Measurements from ENCODE around the gene CPED1. TPM values are rescaled to one million over a fixed set of nuclear protein-coding genes. Genes with fewer than 3 reads are reported as not detected.
A peak's percentile ranks its signal among the peaks of the same experiment; 100 is the strongest.

The CPED1 gene
- total RNA-seq, 1 donor from 2014 or later, result 33.8 TPM

DNA sequence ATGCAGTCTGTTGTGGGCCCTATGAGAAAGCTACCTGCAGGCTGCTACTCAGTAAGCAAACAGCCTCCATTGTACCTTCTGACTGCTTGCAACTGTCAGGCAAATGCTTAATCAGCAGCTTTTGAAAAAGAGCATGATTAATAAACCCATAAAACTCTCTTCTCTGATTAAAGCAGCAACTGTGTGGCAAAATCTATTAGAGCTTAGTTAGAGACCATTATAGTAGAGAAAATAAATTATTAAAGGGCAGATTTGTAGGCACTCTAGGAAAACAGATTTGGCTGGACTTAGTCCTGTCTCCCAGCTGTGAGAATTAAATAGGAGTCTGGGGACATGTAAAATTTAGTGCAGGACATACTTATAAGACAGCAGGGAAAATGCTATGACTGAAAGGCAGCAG is 207.8 kb downstream of the CPED1 start:
- Histone ChIP-seq H3K27ac (replicated peaks) (no peak overlapping the region), H3K4me1 (peaks cover 39% of the 10 kb centered on the region), H3K27me3 (ENCODE audit: low read depth) (no peaks in the 10 kb centered on the region), H3K36me3 (no peaks in the 10 kb centered on the region), H3K9me3 (replicated peaks) (no peaks in the 10 kb centered on the region), H3K4me3 (no peak overlapping the region)
- intact Hi-C loops (cut with micrococcal nuclease), result no loop called here
- no peak for DNase-seq
- TF ChIP-seq, protein P1, sequence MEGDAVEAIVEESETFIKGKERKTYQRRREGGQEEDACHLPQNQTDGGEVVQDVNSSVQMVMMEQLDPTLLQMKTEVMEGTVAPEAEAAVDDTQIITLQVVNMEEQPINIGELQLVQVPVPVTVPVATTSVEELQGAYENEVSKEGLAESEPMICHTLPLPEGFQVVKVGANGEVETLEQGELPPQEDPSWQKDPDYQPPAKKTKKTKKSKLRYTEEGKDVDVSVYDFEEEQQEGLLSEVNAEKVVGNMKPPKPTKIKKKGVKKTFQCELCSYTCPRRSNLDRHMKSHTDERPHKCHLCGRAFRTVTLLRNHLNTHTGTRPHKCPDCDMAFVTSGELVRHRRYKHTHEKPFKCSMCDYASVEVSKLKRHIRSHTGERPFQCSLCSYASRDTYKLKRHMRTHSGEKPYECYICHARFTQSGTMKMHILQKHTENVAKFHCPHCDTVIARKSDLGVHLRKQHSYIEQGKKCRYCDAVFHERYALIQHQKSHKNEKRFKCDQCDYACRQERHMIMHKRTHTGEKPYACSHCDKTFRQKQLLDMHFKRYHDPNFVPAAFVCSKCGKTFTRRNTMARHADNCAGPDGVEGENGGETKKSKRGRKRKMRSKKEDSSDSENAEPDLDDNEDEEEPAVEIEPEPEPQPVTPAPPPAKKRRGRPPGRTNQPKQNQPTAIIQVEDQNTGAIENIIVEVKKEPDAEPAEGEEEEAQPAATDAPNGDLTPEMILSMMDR (IDR thresholded peaks at IDR 0.05; ENCODE audit: borderline replicate concordance), result no peak

DNA sequence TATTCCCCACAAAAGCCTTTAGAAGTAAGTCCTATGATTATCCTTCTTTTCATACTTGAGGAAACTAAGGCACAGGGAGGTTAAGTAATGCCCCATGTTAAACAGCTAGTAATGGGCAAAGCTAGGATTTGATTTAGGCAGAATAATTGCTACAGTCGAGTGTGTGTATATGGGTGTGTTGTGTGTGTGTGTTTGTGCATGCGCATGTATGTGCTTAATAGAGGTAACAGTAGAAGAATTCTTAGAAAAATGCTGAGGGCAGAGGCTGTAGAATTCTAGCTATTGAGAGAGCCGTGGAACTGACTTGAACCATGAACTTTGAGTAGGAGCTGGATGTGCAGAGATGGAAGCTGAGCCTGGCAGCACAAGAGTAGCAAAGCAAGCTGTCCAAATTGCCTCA is 208.9 kb downstream of the CPED1 start:
- no peaks in the 10 kb centered on the region for H3K27me3 ChIP-seq (ENCODE audit: low read depth)
- intact Hi-C loops (cut with micrococcal nuclease), result no loop called here
- H3K36me3 ChIP-seq, result no peaks in the 10 kb centered on the region
- TF ChIP-seq, protein P1 (IDR thresholded peaks at IDR 0.05; ENCODE audit: borderline replicate concordance), result no peak
- no peaks in the 10 kb centered on the region for H3K9me3 ChIP-seq (replicated peaks)
- peak overlapping the region; percentile 78 for H3K27ac ChIP-seq (replicated peaks)
- DNase-seq, result no peak
- H3K4me3 ChIP-seq, result no peak overlapping the region
- peaks cover 39% of the 10 kb centered on the region for H3K4me1 ChIP-seq

DNA sequence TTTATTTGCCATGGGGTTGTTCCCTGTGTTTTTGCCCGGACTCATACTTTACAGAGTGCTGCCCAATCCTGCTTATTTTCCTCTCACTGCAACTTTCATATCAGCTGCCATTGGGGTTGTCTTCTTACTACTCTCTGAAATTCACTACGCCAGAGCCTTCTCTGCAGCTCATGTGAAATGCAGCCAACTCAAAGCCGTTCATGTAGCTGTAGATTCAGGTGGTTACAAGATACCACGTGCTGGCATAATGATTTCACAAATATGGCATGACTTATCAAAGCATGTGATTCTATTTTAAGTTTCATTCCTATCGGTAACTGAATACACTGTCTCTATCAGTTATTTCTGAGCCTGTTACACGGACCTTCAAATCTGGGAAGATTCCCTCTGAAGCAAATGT is 210.0 kb downstream of the CPED1 start:
- Histone ChIP-seq H3K36me3 (no peaks in the 10 kb centered on the region), H3K27me3 (ENCODE audit: low read depth) (no peaks in the 10 kb centered on the region), H3K4me1 (peaks cover 39% of the 10 kb centered on the region), H3K9me3 (replicated peaks) (no peaks in the 10 kb centered on the region), H3K4me3 (peak overlapping the region; percentile 39), H3K27ac (replicated peaks) (peak overlapping the region; percentile 78)
- DNase-seq, result no peak
- TF ChIP-seq, protein P1 (IDR thresholded peaks at IDR 0.05; ENCODE audit: borderline replicate concordance), result no peak
- intact Hi-C loops (cut with micrococcal nuclease), result no loop called here

DNA sequence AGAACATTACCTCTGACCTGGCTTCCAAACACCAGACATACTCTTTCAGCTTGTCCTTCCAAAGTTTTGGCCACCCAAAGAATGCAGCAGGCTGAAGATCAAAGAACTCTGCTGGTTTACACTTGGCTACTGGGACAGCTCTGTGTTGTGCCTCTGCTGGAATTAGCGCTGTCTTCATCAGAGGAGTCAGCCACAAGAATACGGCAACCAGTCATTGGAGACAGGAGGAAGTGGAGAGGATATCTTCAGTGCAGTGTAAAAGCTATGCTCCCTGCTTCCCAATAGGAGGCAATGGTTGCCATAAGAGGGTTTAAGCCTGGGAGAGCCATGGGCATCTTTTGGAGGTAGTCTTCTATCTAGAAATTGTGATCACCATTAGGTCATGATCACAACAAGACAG is 213.6 kb downstream of the CPED1 start:
- peaks cover 32% of the 10 kb centered on the region for H3K4me1 ChIP-seq
- TF ChIP-seq, protein P1 (IDR thresholded peaks at IDR 0.05; ENCODE audit: borderline replicate concordance), result no peak
- no peaks in the 10 kb centered on the region for H3K9me3 ChIP-seq (replicated peaks)
- intact Hi-C loops (cut with micrococcal nuclease), result no loop called here
- H3K36me3 ChIP-seq, result no peaks in the 10 kb centered on the region
- no peaks in the 10 kb centered on the region for H3K27me3 ChIP-seq (ENCODE audit: low read depth)
- no peak overlapping the region for H3K27ac ChIP-seq (replicated peaks)
- no peak for DNase-seq
- no peak overlapping the region for H3K4me3 ChIP-seq

DNA sequence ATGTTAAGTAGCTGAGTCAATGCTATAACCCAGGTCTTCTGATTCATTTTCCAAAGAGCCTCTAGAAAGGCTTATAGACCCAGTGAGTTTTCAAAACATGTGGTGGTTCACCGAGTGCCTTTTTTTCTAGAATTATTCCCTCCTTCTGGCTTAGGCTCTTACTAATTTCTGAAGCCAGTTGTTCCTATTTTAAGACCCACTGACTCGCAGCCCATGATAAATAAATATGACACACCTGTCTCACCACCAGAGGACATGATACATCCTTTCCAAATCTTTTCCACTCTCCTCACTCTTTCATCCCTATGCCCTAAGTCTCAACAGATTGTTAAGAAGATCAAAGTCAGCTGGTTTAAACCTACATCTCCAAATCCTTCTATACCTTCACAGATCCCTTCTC is 214.3 kb downstream of the CPED1 start:
- no peak for DNase-seq
- Histone ChIP-seq H3K4me1 (peaks cover 24% of the 10 kb centered on the region), H3K27ac (replicated peaks) (no peak overlapping the region), H3K27me3 (ENCODE audit: low read depth) (no peaks in the 10 kb centered on the region), H3K9me3 (replicated peaks) (no peaks in the 10 kb centered on the region), H3K4me3 (no peak overlapping the region), H3K36me3 (no peaks in the 10 kb centered on the region)
- intact Hi-C loops (cut with micrococcal nuclease), result no loop called here
- TF ChIP-seq, protein P1 (IDR thresholded peaks at IDR 0.05; ENCODE audit: borderline replicate concordance), result no peak

DNA sequence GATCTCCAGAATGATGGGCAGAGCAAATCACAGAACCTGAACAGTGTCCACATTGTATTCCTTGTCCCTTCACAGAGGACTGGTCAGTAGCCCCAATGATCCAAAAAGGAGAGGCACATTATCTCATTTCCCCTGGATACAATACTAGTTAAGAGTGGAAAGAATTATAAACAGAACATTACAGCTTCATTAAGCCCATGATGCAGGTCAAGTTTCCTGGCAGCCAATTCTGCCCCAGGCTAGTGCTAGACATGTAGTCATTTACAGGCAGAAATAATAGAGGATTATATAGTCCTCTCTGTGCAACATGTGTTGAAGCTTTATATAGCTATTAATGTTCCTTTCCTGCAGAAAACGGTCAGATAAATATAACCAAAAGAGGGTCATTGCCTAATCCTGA is 216.0 kb downstream of the CPED1 start:
- Histone ChIP-seq H3K36me3 (no peaks in the 10 kb centered on the region), H3K4me3 (no peak overlapping the region), H3K4me1 (peaks cover 12% of the 10 kb centered on the region), H3K27me3 (ENCODE audit: low read depth) (no peaks in the 10 kb centered on the region), H3K9me3 (replicated peaks) (no peaks in the 10 kb centered on the region), H3K27ac (replicated peaks) (peak overlapping the region; percentile 18)
- DNase-seq, result peak; percentile 14
- intact Hi-C loops (cut with micrococcal nuclease), result no loop called here
- TF ChIP-seq, protein P1 (IDR thresholded peaks at IDR 0.05; ENCODE audit: borderline replicate concordance), result no peak
